ENCODE data around the gene CYFIP2. TPM values are rescaled to one million over a fixed set of nuclear protein-coding genes. Genes with fewer than 3 reads are reported as not detected.

CYFIP2 gene
- total and polyA plus RNA-seq, 2 of the 13 experiments (the other 11 are each of a cell fraction or from before 2014, with no cell fraction given), result 22.6 to 30.3 TPM

DNA sequence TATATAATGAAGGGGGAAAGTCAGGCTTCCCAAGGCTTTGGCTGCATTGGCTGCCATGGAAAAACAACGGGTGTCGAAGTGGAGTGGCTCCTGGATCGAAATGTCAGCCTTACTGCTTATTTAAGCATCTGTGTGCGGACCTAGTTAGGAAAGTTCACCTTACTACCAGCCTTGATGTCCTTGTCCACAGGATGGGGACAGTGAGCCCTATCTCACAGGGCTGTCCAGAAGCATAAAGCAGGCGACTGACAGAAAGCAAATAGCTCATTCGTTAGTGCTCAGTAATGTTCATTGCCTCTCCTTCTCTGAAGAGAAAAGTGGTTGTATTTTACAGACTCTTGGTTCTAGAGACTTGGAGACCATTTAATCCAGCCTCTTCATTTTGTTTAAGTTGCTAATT lies 112.6 kb downstream of the CYFIP2 start:
- no peaks in the 10 kb centered on the region for H3K9me3 ChIP-seq (ENCODE audit: low read length)
- no peak overlapping the region for H2AFZ ChIP-seq (ENCODE audit: low read length)
- H3K27me3 ChIP-seq (ENCODE audit: control insufficient read depth in 1 of 2, insufficient read depth in 2 of 2, low read length in 2 of 2), result no peaks in the 10 kb centered on the region
- H3K4me3 ChIP-seq (replicated peaks in 1 of 3; ENCODE audit: insufficient read depth in 1 of 3, low read depth in 2 of 3, low read length in 3 of 3), result no peak overlapping the region
- ChIA-PET POLR2A (no interaction called here), CTCF (ENCODE audit: low intra/inter-chr PET ratio, low total read pairs) (no interaction called here)
- H3K36me3 ChIP-seq (replicated peaks in 1 of 2; ENCODE audit: control insufficient read depth in 1 of 2, insufficient read depth in 2 of 2, low read length in 2 of 2), result peaks cover 4 to 9% of the 10 kb centered on the region in 2 experiments; a peak in 3 of 5 replicates
- no peak overlapping the region for H3K4me2 ChIP-seq (ENCODE audit: low read depth, low read length)
- H3K27ac ChIP-seq (ENCODE audit: extremely low read length, insufficient read depth, low read length), result no peak overlapping the region
- ATAC-seq (no peak), DNase-seq (ENCODE audit: low spot score) (no peak), FAIRE-seq (no peak)
- BruUV-seq (replicated peaks), result no TSS peak
- no peaks in the 10 kb centered on the region for H3K79me2 ChIP-seq (ENCODE audit: insufficient read depth, low read length)
- no peaks in the 10 kb centered on the region for H3K4me1 ChIP-seq (ENCODE audit: insufficient read depth, low read length)
- in situ Hi-C loops (cut with HindIII; ENCODE audit: extremely low pct_ligation_motif_present, low pct_unique_long_range_greater_than_20kb), result no loop called here
- intact Hi-C loops (cut with micrococcal nuclease; ENCODE audit: unreplicated experiment), result no loop called here
- TF ChIP-seq RAD21 (CRISPR knock-in tag; IDR thresholded peaks at IDR 0.05) (no peak), ZFP36L1 (CRISPR knock-in tag; IDR thresholded peaks at IDR 0.05) (no peak), KAT2B (IDR thresholded peaks at IDR 0.05; ENCODE audit: borderline replicate concordance, low read depth, low read length) (no peak)
- TF ChIP-seq, protein P1, sequence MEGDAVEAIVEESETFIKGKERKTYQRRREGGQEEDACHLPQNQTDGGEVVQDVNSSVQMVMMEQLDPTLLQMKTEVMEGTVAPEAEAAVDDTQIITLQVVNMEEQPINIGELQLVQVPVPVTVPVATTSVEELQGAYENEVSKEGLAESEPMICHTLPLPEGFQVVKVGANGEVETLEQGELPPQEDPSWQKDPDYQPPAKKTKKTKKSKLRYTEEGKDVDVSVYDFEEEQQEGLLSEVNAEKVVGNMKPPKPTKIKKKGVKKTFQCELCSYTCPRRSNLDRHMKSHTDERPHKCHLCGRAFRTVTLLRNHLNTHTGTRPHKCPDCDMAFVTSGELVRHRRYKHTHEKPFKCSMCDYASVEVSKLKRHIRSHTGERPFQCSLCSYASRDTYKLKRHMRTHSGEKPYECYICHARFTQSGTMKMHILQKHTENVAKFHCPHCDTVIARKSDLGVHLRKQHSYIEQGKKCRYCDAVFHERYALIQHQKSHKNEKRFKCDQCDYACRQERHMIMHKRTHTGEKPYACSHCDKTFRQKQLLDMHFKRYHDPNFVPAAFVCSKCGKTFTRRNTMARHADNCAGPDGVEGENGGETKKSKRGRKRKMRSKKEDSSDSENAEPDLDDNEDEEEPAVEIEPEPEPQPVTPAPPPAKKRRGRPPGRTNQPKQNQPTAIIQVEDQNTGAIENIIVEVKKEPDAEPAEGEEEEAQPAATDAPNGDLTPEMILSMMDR (CRISPR knock-in tag; IDR thresholded peaks at IDR 0.05), result 0 out of 2 replicates have a peak, but pooled peaks have one; percentile 19
- TF ChIP-seq, protein P2, sequence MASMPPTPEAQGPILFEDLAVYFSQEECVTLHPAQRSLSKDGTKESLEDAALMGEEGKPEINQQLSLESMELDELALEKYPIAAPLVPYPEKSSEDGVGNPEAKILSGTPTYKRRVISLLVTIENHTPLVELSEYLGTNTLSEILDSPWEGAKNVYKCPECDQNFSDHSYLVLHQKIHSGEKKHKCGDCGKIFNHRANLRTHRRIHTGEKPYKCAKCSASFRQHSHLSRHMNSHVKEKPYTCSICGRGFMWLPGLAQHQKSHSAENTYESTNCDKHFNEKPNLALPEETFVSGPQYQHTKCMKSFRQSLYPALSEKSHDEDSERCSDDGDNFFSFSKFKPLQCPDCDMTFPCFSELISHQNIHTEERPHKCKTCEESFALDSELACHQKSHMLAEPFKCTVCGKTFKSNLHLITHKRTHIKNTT (CRISPR knock-in tag; IDR thresholded peaks at IDR 0.05), result no peak
- H4K20me1 ChIP-seq (ENCODE audit: insufficient read depth, low read length), result no peaks in the 10 kb centered on the region
- WGBS (ENCODE audit: low lambda C conversion rate), result 98% methylated on average over 6 of the region's 6 CpGs
- no peak overlapping the region for H3K9ac ChIP-seq (ENCODE audit: insufficient read depth, low read depth, low read length)

DNA sequence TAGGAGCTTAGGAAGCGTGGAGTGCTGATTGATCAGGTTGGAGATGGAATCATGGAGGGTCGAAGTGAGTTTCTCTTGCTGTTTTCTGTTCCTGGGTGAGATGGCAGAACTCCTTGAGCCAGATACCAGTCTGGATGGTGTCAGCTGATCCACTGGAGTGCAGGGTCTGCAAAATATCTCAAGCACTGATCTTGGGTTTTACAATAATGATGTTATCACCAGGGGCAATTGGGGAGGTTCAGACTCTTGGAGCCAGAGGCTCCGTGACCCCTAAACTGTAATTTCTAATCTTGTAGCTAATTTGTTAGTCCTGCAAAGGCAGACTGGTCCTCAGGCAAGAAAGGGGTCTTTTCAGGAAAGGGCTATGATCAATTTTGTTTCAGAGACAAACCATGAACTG lies 114.1 kb downstream of the CYFIP2 start:
- no peak overlapping the region for H2AFZ ChIP-seq (ENCODE audit: low read length)
- H3K4me3 ChIP-seq (replicated peaks in 1 of 3; ENCODE audit: insufficient read depth in 1 of 3, low read depth in 2 of 3, low read length in 3 of 3), result no peak overlapping the region
- H3K27me3 ChIP-seq (ENCODE audit: control insufficient read depth in 1 of 2, insufficient read depth in 2 of 2, low read length in 2 of 2), result no peaks in the 10 kb centered on the region
- 95% methylated on average over 2 of the region's 3 CpGs for WGBS (ENCODE audit: low lambda C conversion rate)
- no TSS peak for BruUV-seq (replicated peaks)
- ChIA-PET POLR2A (no interaction called here), CTCF (ENCODE audit: low intra/inter-chr PET ratio, low total read pairs) (no interaction called here)
- no peak overlapping the region for H3K9ac ChIP-seq (ENCODE audit: insufficient read depth, low read depth, low read length)
- no peak for DNase-seq (ENCODE audit: low spot score)
- H3K4me2 ChIP-seq (ENCODE audit: low read depth, low read length), result no peak overlapping the region
- no peak for FAIRE-seq
- no peaks in the 10 kb centered on the region for H3K9me3 ChIP-seq (ENCODE audit: low read length)
- intact Hi-C loops (cut with micrococcal nuclease; ENCODE audit: unreplicated experiment), result no loop called here
- in situ Hi-C loops (cut with HindIII; ENCODE audit: extremely low pct_ligation_motif_present, low pct_unique_long_range_greater_than_20kb), result no loop called here
- H3K27ac ChIP-seq (ENCODE audit: extremely low read length, insufficient read depth, low read length), result no peak overlapping the region
- no peaks in the 10 kb centered on the region for H3K4me1 ChIP-seq (ENCODE audit: insufficient read depth, low read length)
- no peaks in the 10 kb centered on the region for H3K79me2 ChIP-seq (ENCODE audit: insufficient read depth, low read length)
- H4K20me1 ChIP-seq (ENCODE audit: insufficient read depth, low read length), result no peaks in the 10 kb centered on the region
- no peak for TF ChIP-seq NR0B2 (CRISPR knock-in tag; IDR thresholded peaks at IDR 0.05)
- TF ChIP-seq RNF2 (conservative IDR thresholded peaks at IDR 0.05; ENCODE audit: low read depth), result no peak
- TF ChIP-seq, protein P3, sequence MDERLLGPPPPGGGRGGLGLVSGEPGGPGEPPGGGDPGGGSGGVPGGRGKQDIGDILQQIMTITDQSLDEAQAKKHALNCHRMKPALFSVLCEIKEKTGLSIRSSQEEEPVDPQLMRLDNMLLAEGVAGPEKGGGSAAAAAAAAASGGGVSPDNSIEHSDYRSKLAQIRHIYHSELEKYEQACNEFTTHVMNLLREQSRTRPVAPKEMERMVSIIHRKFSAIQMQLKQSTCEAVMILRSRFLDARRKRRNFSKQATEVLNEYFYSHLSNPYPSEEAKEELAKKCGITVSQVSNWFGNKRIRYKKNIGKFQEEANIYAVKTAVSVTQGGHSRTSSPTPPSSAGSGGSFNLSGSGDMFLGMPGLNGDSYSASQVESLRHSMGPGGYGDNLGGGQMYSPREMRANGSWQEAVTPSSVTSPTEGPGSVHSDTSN (CRISPR knock-in tag; IDR thresholded peaks at IDR 0.05), result no peak
- TF ChIP-seq ZNF282 (IDR thresholded peaks at IDR 0.05; ENCODE audit: partially characterized antibody), result no peak
- no peak for TF ChIP-seq KAT2B (IDR thresholded peaks at IDR 0.05; ENCODE audit: borderline replicate concordance, low read depth, low read length)
- no peak for TF ChIP-seq ZNF251 (CRISPR knock-in tag; IDR thresholded peaks at IDR 0.05)
- no peak for ATAC-seq
- peaks cover 4 to 20% of the 10 kb centered on the region in 2 experiments; a peak in 3 of 5 replicates for H3K36me3 ChIP-seq (replicated peaks in 1 of 2; ENCODE audit: control insufficient read depth in 1 of 2, insufficient read depth in 2 of 2, low read length in 2 of 2)
